HL-60 (cell line): Measurements from ENCODE around the gene ST7.

ENCODE experiments used
- DNase-seq, 2 experiments: peaks; one replicate each; pipeline ENCODE4 v3.0.0-alpha.2; 2010 to 2020; ENCODE audit warnings: low read depth in 1 of 2, low spot score in 1 of 2
- H3K27ac ChIP-seq: fragments of 250-450 bp; sonication (Bioruptor Pico); replicated peaks from 2 replicates; pipeline ENCODE4 v1.5.1; 2020; ENCODE audit warnings: mild to moderate bottlenecking, moderate library complexity
- H3K27me3 ChIP-seq: fragments of 250-450 bp; sonication (Bioruptor Pico); 2 replicates; pipeline ENCODE4 v1.5.1; 2021; ENCODE audit warnings: mild to moderate bottlenecking, moderate library complexity; ENCODE audit not compliant: insufficient read depth, poor library complexity, severe bottlenecking
- H3K4me3 ChIP-seq: replicated peaks from 2 replicates; pipeline ENCODE4 v1.5.1; 2011; ENCODE audit warnings: mild to moderate bottlenecking, control low read depth, low read length; ENCODE audit not compliant: insufficient read depth
- GABPA ChIP-seq: IDR thresholded peaks from 2 replicates; pipeline ENCODE4 v1.6.1; 2012; ENCODE audit warnings: low read depth
- POLR2AphosphoS5 ChIP-seq: IDR thresholded peaks from 2 replicates; pipeline ENCODE4 v1.6.1; 2012; ENCODE audit warnings: low read depth
- SPI1 ChIP-seq: IDR thresholded peaks from 2 replicates; pipeline ENCODE4 v1.6.1; 2012; ENCODE audit warnings: low read depth, mild to moderate bottlenecking, borderline replicate concordance
- TF ChIP-seq, protein P1 (sequence below): IDR thresholded peaks from 2 replicates; pipeline ENCODE4 v1.6.1; 2012; ENCODE audit warnings: low read depth; ENCODE audit not compliant: insufficient replicate concordance
- TF ChIP-seq, protein P2 (sequence below): IDR thresholded peaks from one replicate; pipeline ENCODE4 v1.5.1; 2011; ENCODE audit warnings: low read length, control low read depth, inconsistent platforms; ENCODE audit not compliant: insufficient read depth

Gene ST7

DNA sequence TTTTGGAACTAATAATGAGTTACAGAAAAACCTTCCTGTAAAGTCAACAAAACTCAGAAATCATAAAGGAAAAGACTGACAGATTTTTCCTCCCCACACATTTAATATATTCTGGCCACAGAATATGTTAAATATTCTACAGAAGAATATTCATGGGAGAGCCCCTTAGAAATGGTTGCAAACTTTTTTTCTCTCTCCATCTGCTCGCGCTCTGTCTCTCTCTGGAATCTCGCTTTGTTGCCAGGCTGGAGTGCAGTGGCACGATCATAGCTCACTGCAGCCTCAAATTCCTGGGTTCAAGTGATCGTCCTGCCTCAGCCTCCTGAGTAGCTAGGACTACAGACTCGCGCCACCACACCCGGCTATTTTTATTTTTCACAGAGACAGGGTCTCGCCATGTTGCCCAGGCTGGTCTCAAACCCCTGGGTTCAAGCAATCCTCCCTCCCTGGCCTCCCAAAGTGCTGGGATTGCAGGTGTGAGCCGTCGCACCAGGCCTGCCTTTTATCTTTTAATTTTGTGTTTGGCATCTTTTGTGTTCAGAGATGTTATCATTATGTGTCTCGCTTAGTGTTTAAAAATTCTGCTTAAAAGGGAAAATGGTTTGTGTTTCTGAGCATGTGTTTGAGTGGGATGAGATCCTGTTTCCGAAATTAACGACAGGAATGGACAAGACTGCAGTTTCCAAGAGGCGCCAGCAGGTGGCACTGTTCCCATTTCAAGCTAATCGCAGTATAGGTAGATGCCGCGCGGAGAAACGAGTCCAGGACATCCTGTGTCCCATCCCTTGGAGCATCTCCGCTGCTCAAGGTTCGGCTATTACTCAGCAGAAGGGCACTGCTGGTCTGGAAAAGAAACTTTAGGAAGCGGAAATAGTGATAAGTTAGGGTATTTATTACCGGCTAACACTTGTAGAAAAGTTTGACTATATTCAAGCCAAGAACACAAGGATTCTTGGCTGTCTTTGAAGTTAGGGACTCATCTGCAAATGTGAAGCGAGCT, 23.1 kb upstream of the ST7 start:
- TF ChIP-seq, protein P1, sequence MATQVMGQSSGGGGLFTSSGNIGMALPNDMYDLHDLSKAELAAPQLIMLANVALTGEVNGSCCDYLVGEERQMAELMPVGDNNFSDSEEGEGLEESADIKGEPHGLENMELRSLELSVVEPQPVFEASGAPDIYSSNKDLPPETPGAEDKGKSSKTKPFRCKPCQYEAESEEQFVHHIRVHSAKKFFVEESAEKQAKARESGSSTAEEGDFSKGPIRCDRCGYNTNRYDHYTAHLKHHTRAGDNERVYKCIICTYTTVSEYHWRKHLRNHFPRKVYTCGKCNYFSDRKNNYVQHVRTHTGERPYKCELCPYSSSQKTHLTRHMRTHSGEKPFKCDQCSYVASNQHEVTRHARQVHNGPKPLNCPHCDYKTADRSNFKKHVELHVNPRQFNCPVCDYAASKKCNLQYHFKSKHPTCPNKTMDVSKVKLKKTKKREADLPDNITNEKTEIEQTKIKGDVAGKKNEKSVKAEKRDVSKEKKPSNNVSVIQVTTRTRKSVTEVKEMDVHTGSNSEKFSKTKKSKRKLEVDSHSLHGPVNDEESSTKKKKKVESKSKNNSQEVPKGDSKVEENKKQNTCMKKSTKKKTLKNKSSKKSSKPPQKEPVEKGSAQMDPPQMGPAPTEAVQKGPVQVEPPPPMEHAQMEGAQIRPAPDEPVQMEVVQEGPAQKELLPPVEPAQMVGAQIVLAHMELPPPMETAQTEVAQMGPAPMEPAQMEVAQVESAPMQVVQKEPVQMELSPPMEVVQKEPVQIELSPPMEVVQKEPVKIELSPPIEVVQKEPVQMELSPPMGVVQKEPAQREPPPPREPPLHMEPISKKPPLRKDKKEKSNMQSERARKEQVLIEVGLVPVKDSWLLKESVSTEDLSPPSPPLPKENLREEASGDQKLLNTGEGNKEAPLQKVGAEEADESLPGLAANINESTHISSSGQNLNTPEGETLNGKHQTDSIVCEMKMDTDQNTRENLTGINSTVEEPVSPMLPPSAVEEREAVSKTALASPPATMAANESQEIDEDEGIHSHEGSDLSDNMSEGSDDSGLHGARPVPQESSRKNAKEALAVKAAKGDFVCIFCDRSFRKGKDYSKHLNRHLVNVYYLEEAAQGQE: no peak
- TF ChIP-seq, protein P2, sequence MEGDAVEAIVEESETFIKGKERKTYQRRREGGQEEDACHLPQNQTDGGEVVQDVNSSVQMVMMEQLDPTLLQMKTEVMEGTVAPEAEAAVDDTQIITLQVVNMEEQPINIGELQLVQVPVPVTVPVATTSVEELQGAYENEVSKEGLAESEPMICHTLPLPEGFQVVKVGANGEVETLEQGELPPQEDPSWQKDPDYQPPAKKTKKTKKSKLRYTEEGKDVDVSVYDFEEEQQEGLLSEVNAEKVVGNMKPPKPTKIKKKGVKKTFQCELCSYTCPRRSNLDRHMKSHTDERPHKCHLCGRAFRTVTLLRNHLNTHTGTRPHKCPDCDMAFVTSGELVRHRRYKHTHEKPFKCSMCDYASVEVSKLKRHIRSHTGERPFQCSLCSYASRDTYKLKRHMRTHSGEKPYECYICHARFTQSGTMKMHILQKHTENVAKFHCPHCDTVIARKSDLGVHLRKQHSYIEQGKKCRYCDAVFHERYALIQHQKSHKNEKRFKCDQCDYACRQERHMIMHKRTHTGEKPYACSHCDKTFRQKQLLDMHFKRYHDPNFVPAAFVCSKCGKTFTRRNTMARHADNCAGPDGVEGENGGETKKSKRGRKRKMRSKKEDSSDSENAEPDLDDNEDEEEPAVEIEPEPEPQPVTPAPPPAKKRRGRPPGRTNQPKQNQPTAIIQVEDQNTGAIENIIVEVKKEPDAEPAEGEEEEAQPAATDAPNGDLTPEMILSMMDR: peak; percentile 90
- no peak for TF ChIP-seq GABPA
- no peak overlapping the region for H3K27ac ChIP-seq
- peak; percentile 26 to 69 for DNase-seq
- no peaks in the 10 kb centered on the region for H3K27me3 ChIP-seq
- no peak overlapping the region for H3K4me3 ChIP-seq

DNA sequence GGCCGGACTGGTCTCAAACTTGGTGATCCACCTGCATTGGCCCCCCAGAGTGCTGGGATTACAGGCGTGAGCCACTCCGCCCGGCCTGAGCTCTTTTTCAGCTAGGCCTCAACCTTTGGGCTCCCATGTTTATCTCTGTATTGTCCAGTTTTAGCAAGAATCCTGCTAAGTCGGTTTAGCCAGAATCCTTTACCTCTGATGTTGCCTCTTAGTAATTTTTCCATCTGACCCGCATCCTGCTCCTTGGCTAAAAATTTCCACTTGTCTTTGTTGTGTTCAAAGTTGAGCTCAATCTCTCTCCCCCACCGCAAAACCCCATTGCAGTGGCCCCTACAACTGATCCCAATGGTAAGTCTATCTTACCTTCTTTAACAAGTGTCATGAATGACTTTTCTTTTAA, 20.7 kb upstream of the ST7 start:
- TF ChIP-seq, protein P2: no peak
- TF ChIP-seq, protein P1: no peak
- TF ChIP-seq POLR2AphosphoS5 (no peak), SPI1 (no peak), GABPA (no peak)
- no peak for DNase-seq
- no peak overlapping the region for H3K4me3 ChIP-seq
- peaks cover 2% of the 10 kb centered on the region for H3K27me3 ChIP-seq
- no peak overlapping the region for H3K27ac ChIP-seq

DNA sequence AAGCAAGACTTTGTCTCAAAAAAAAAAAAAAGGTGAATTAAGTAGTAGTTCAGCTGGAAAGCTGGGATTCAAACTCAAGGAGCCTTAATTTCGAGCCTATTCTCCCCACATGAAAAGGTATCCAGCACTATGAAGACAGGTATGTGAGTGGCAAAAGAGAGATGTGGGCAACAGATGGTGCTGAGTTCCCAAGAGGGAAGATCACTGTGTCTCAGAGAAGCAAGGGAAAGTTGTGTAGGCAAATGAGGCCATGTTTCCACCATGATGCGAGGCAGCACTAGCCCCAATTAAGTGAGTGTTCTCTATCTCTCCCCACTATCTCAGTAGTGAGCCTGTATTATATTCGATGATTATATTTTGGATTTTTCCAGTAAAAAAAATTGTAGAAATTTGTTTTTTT, 19.8 kb upstream of the ST7 start:
- Histone ChIP-seq H3K27ac (no peak overlapping the region), H3K27me3 (peaks cover 2% of the 10 kb centered on the region), H3K4me3 (no peak overlapping the region)
- TF ChIP-seq, protein P1: no peak
- DNase-seq: no peak
